ENCODE results near the gene PGAM1.
"Not testable (repeated sequence)": the region's sequence is repeated elsewhere in the genome, so short reads cannot be mapped to it uniquely, and the experiment has no call there.

PGAM1 gene

GRCh38 chr10:97407211-97407951, 18.6 kb upstream of the PGAM1 start:
- peak; percentile 35 to 45 for DNase-seq (ENCODE audit: low read depth in 1 of 2, low spot score in 1 of 2)

DNA sequence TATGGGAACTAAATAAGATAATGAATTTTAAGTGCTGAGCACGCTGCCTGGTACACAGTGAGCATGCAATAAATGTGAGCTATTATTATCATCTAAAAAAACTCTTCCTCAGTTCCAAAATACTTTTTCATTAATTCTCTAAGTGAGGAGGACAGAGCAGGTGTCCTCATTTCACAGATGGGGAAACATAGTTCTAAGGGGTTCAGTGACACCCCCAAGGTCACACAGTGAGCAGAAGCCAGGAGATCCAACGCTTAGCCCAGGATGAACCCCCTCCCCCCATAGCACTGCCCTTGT, 18.1 kb upstream of the PGAM1 start:
- DNase-seq (ENCODE audit: low read depth in 1 of 2, low spot score in 1 of 2) = no peak

DNA sequence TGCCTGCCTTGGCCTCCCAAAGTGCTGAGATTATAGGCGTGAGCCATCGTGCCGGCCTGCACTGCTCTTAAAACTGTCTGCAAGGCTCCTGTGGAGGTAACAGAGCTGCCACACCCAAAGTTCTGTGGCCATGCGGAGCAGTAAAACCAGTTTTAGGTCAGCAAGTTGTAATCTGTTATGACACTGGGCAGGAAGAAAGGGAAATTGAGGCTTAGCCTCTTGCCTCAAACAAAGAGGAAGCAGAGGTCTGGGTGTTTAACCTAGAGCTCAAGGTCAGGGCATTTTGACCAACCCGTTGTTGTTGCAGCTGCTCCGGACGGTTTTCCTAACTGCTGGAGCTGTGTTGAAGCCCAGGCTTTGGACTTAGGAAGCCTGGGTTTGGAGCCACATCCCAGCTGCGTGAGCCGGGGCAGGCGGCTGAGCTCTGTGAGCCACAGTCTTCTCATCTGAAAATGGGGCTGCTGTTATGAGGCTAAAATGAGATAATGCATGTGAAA, 17.4 kb upstream of the PGAM1 start:
- no peak for DNase-seq (ENCODE audit: low read depth in 1 of 2, low spot score in 1 of 2)

DNA sequence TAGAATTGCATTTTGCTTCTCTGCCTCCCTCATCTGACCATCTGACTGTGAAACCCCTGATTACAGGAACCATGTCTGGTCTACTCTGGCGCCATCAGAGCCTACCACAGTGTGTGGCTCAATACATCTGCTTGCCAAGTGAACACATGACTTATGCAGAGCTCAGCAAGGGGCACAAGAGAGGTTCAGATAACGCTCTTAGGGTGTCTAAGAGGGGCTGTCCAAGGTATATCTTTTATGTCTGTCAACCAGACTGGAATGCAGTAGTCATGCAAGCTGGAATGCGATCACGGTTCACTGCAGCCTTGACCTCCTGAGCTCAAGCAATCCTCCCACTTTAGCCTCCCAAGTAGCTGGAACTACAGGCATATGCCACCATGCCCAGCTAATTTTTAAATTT, 14.6 kb upstream of the PGAM1 start:
- no peak for DNase-seq (ENCODE audit: low read depth in 1 of 2, low spot score in 1 of 2)

DNA sequence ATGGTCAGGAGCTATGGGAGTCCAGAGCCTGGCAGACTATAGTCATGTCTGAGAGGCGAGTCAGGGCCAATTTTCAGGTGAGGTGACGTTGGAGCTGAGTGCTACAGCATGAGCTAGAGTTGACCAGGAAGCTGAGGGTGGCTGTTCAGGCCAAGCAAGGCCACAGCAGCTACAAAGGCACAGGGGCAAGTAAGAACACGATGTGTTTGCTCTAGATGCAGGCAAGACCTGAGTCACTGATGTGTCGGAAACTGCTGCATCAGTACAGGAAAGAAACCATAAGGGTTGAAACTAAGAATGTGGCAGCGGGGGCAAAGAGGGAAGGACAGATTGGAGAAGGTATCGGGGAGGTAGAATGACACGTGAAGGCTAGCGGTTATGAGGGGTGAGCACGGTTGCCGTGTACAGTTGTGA, 13.1 kb upstream of the PGAM1 start:
- peak in 1 of 2 donors; percentile 34 for DNase-seq (ENCODE audit: low read depth in 1 of 2, low spot score in 1 of 2)

DNA sequence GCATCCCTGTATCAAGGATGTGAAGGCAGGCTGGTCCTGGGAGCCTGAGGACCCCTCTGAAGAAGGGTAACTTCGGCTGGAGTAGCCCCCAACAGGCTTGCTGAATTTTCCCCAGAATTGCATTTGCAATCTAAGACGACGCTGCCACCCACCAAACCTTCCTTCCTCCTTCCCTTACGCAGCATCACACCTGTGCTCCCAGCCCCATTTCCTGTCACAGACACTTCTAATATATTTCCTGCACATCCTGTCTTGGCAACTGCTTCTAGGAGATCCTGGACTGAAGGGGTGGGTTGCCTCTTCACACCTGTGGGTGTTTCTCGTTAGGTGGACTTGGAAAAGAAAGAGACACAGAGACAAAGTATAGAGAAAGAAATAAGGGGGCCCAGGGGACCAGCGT, 9.4 kb upstream of the PGAM1 start:
- no peak for DNase-seq (ENCODE audit: low read depth in 1 of 2, low spot score in 1 of 2)

GRCh38 chr10:97423757-97424098, 2.3 kb upstream of the PGAM1 start:
- not testable (repeated sequence) for DNase-seq (ENCODE audit: low read depth in 1 of 2, low spot score in 1 of 2)

DNA sequence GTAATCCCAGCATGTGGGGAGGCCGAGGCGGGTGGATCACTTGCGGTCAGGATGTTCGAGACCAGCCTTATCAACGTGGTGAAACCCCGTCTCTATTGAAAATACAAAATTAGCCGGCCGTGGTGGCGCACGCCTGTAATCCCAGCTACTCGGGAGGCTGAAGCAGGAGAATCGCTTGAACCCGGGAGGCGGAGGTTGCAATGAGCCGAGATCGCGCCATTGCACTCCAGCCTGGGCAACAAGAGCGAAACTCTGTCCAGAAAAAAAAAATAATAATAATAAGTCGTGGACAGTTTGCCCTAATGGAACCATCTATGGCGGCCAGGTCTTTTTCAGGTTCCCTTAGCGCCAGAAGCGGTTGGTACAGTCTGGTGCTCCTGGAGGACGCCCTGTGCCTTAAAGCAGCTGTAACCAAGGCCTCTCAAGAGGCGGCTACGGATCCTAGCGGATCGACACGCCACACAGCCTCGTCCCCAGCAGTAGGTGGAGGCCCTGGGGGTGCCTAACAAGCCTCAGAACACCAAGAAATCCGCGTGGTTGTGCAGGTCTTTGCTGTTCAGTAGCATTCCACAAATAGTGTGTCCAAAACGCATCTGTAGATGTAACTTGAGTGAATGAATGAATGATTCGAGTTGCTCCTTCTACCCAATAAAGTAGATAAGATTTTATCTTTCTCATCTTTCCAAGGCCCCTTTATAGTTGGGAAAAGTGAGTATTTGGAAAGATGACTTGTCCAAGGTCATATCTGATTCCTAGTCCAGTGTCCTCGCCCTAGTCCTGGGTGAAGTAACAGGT, 982 bp downstream of the PGAM1 start:
- DNase-seq (ENCODE audit: low read depth in 1 of 2, low spot score in 1 of 2) = no peak

DNA sequence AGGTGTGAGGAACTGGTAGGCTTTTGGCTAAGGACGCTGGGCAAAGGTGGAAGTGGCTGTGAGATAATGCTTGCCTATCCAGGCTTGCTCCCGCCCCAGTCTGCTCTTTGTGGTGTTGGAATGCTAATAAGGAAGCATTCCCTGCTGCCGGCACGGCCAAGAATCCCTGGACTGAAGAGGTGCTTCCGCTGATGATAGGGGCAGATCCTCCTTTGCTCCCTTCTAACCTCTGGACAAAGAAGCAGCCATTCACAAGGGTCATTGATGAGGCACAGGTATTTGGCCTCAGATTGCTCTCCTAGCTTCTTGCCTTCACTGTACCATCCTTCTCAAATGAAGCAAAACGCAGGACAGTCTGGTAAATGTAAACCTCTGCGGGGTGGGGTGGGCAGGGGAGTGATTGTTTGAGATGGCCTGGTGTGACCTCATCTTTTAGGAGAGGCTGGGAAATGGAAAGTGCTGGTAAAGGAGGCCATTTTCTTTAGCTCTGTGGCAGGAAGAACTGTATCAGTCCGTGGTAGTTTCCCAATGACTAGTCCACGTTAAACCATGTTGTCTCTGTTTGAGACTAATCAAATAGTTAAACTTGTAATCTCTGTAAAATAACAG, 1.7 kb downstream of the PGAM1 start:
- no peak for DNase-seq (ENCODE audit: low read depth in 1 of 2, low spot score in 1 of 2)

DNA sequence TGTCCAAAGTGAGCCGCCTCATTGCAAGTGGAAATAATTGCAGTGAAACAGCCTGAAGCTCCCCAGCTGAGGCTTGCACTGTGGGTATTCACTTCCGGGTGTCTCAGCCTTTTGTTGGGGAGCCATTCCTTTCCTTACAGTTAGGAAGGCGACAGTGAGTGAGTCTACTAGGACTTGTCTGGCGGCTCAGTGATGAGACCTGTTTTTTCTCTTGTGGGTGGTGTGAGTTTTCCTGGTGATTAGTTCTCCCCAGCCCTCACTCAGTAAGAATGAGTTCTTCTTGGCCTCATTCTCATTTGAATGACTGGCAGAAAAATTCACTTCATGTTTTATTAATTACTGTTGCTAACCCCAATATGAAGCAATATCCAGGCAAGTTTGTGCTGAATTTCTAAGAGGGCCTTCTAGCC, 2.6 kb downstream of the PGAM1 start:
- DNase-seq (ENCODE audit: low read depth in 1 of 2, low spot score in 1 of 2) = no peak

GRCh38 chr10:97434055-97434454, 8.1 kb downstream of the PGAM1 start:
- DNase-seq (ENCODE audit: low read depth in 1 of 2, low spot score in 1 of 2) = no peak

DNA sequence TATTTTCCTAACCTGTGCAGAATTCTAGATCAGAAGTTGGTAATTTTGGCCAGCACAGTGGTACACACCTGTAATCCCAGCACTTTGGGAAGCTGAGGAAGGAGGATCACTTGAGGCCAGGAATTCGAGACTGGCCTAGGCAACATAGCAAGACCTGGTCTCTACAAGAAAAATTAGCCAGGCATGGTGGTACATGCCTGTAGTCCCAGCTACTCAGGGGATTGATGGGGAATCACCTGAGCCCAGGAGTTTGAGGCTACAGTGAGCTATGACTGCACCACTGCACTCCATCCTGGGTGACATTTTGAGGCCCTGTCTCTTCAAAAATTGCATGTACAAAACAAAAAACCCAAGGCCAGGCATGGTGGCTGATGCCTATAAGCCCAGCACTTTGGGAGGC, 8.6 kb downstream of the PGAM1 start:
- DNase-seq (ENCODE audit: low read depth in 1 of 2, low spot score in 1 of 2) = no peak

DNA sequence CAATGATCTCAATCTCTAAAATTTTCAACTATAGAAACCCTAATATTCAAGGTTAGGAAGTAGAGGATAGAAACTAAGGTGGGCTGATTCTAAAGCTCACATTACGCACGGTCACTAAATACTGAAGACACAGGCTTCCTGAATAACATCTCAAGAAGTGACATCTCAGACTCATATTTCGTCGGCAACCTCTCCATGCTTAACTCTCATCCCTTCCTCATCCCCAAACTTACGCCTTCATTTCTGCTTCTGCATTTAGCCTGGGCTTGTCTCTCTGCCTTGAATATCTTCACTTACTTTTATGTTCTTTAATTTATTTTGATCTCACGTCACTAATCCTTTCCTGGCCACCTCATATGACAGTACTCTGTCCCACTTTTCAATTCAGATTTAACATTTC, 9.2 kb downstream of the PGAM1 start:
- DNase-seq (ENCODE audit: low read depth in 1 of 2, low spot score in 1 of 2) = no peak

- no peak for DNase-seq (ENCODE audit: low read depth in 1 of 2, low spot score in 1 of 2)
These were observed 16.3 kb downstream of the PGAM1 start for GRCh38 chr10:97442277-97442676.

GRCh38 chr10:97444212-97444611, 18.2 kb downstream of the PGAM1 start:
- no peak for DNase-seq (ENCODE audit: low read depth in 1 of 2, low spot score in 1 of 2)

- DNase-seq (ENCODE audit: low read depth in 1 of 2, low spot score in 1 of 2) = no peak
These were observed 19.3 kb downstream of the PGAM1 start for GRCh38 chr10:97445357-97445721.

GRCh38 chr10:97445722-97446639, 20.0 kb downstream of the PGAM1 start, which contains the start of the genes EXOSC1 and ZDHHC16:
TSS of gene EXOSC1 (minus strand) at chr10:97446006. CDS start at chr10:97445985, 21 bp downstream.
TSS of gene ZDHHC16 (plus strand) at chr10:97446175. CDS start at chr10:97451676, 5,501 bp downstream.
- DNase-seq (ENCODE audit: low read depth in 1 of 2, low spot score in 1 of 2) = peak; percentile 72 to 85

DNA sequence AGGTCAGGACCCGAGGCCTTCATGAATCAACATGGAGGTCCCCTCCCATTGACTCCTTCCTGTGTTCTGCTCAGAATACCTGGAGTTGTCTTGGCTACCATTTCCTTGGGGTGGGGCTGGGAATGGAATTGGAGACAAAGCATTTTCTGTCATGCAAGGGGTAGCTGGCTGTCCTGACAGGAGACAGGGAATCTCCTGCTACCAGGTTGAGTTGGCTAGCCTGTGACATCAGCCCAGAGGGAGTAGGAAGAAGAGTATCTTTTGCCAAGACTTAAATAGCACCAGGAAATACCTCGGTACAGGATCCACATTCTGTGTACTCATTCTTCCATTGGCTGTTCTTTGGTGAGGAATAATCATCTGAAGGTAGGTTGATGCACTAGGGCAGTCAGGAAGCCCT, 24.8 kb downstream of the PGAM1 start:
- no peak for DNase-seq (ENCODE audit: low read depth in 1 of 2, low spot score in 1 of 2)

DNA sequence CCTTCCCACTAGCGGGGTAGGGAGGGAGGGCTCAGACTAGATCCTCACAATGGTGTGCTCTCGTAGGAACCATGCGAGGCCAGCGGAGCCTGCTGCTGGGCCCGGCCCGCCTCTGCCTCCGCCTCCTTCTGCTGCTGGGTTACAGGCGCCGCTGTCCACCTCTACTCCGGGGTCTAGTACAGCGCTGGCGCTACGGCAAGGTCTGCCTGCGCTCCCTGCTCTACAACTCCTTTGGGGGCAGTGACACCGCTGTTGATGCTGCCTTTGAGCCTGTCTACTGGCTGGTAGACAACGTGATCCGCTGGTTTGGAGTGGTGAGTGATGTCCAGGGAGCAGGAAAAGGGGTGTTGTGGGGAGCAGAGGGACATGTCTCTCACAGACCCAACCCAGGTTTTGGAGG, 25.6 kb downstream of the PGAM1 start:
- DNase-seq (ENCODE audit: low read depth in 1 of 2, low spot score in 1 of 2) = no peak

DNA sequence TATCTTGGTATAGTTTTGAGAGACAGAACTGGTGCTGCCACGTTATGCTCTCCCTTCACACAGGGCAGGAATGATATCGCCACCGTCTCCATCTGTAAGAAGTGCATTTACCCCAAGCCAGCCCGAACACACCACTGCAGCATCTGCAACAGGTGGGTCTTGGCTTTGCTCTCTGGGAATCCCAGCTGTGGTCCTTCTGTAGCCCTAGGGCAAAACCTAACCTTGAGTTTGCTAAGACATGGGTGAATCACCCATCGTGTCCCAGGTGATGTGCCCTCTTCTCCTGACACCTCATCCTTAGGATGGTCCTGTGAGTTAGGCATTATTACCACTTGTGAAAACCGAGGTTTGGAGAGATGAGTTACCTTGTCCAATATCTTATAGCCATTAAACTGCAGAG, 26.4 kb downstream of the PGAM1 start:
- no peak for DNase-seq (ENCODE audit: low read depth in 1 of 2, low spot score in 1 of 2)

Data from activated T-helper 1 cell treated with anti-CD3 and anti-CD28 coated beads, Interleukin-2, amount 50 U/mL, for 16 hours (primary cell).